SH-SY5Y (cell line): ENCODE results near the gene LMO4.

Experiments
- GATA2 ChIP-seq: IDR thresholded peaks from 2 replicates; pipeline ENCODE4 v1.6.1; 2011; ENCODE audit warnings: mild to moderate bottlenecking, low read depth, low read length
- GATA3 ChIP-seq: IDR thresholded peaks from 2 replicates; pipeline ENCODE4 v1.6.1; 2011; ENCODE audit warnings: low read depth, mild to moderate bottlenecking, low read length, moderate library complexity

DNA sequence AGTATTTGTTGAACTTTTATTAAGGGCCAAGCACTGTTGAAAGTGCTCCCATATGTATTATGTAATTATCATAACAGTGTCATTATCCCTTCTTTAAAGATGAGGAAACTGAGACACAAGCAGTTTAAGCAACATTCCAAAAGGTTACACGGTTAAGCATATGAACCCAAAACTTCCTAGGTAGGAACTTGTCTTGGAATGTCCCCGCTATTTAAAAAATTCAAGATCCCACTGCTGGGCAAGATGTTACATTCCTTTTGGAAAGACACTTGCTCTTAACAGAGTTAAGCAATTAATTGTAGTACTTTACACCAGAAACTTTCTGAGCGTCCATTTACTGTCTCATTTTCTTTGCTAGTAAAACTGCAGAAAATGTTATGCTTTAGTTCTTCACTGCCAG is 15.6 kb downstream of the LMO4 start:
- TF ChIP-seq GATA2 (no peak), GATA3 (no peak)
